Mesangial cell (primary cell): ENCODE results near the gene GIT2. TPM values are rescaled to one million over a fixed set of nuclear protein-coding genes. Genes with fewer than 3 reads are reported as not detected.

Experiments
- total RNA-seq: library from RNA; depleted of rRNA; stranded (reverse); fragments of >200 nt; gene quantifications from 2 replicates; pipeline ENCODE4 v1.2.3, GENCODE V29; 2015

Gene GIT2, protein sequence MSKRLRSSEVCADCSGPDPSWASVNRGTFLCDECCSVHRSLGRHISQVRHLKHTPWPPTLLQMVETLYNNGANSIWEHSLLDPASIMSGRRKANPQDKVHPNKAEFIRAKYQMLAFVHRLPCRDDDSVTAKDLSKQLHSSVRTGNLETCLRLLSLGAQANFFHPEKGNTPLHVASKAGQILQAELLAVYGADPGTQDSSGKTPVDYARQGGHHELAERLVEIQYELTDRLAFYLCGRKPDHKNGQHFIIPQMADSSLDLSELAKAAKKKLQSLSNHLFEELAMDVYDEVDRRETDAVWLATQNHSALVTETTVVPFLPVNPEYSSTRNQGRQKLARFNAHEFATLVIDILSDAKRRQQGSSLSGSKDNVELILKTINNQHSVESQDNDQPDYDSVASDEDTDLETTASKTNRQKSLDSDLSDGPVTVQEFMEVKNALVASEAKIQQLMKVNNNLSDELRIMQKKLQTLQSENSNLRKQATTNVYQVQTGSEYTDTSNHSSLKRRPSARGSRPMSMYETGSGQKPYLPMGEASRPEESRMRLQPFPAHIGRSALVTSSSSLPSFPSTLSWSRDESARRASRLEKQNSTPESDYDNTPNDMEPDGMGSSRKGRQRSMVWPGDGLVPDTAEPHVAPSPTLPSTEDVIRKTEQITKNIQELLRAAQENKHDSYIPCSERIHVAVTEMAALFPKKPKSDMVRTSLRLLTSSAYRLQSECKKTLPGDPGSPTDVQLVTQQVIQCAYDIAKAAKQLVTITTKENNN
- total RNA-seq = 24.0 and 24.8 TPM in 2 replicates

DNA sequence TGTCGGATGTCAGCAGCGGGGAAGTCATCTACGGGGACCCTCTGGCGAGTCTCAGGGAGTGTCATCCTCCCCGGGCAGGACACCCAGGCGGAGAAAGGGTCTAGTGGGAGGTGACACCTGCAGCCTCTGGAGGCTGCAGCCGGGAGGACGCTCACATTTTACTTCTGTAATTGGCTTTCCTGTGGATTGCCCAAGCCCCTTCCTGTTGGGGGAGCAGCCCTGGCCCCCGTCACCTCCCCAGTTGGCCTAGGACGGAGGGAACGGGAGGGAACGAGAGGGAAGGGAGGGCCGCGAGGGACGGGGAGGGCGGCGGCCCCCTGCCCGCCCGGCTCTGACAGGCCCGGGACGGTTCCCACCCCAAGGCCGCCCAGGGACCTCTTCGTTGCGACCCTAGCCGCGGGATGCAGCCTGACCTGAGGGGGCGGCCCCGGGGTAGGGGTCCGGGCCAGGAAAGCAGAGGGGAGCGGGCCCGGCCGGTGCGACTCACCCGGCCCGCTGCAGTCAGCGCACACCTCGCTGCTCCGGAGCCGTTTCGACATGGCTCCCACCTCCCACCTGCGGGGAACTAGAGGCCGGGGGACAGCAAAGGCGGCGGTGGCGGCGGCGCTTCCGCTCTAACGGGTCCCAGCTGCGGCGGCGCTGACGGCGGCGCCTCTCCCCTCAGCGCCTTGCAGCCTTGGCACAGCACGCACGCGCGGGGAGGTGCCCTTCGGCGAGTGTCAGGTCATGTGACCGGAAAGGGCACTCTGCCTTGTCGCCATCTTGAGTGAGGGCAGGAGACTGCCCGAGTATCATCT lies at the start of gene GIT2:
GIT2 (minus strand) TSS at position 683 of the 797 bp plus-strand sequence; CDS start at position 539, 144 bp downstream.

DNA sequence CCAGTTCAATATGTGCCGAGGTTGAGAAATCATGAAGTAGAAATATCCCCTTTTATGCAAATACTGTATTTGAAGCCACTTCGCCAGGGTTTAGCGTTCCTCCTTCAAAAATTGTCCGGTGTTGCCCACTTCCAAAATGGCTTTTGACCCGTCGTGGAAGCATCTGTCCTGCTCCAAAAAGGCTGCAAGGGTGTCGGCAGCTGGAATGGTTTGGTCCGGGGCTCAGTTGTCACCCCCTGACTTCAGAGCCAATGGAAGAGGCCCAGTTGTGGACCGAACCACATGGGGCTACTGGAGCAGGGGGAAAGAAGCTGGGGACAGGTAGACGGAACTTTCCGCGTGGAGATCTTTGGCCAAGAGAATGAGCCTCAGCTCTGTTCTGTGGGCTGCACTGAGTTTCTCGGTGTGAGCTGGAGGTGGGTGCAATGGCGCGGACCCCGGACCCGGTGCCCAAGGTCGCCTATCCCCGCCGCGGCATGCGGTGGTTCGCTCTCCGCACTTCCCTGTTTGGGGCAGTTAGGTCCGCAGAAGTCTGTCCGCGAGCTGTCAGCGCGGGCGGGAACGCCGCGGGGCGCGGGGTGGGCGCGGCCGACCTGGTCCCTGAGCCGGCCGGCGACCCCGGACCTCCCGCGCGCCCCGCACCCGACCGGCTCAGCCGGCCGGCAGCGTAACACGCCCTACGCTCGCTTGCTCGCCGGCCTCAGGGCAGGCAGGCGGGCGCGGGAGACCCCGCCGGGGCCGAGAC lies 2.9 kb upstream of the GIT2 start, which contains the start of gene ANKRD13A:
ANKRD13A (plus strand) TSS at position 527 of the 745 bp plus-strand sequence. CDS start 259 bp downstream, outside the sequence.

DNA sequence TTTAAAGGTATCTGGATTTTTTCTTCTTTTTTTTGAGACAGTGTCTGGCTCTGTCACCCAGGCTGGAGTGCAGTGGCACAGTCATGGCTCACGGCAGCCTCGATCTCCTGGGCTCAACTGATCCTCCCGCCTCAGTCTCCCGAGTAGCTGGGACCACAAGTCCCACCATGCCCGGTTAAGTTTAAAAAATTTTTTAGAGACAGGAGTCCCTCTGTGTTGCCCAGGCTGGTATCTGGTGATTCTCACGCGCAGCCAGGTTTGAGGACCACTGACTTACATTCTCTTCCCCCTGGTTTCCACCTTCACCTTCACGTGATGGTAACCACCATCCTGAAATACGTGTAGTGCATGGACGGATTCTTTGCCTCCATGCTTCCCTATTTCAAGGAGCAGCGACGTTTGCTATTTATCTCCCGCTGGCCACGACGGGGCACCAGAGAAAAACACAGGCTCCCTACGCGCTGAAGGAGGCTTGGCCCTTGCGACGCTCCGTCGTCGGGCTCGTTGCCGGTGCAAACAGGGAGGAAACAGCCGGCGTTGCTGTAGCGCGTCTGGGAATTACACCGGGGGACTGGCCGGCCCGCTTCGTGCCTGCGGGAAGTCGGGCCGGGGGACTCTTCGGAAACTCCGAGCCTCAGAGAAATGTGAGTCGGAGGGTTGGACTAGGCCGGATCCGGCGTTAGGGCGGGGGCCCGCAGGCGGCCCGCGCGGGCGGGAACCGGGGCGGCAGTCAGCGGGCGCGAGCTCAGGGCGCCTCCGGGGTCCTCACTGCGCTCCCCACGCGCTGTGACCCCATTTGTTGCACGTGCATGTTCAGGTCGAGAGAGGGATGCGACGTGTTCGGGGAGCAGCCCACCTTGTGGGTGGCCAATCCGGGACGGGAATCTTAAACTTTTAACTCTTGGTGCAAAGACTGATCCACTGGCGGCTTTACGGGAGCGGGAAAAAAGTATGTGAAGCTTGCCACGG lies 96.1 kb downstream of the GIT2 start, which contains the start of gene TCHP:
TCHP (plus strand) TSS at position 492 of the 969 bp plus-strand sequence. CDS start 2,753 bp downstream, outside the sequence.

DNA sequence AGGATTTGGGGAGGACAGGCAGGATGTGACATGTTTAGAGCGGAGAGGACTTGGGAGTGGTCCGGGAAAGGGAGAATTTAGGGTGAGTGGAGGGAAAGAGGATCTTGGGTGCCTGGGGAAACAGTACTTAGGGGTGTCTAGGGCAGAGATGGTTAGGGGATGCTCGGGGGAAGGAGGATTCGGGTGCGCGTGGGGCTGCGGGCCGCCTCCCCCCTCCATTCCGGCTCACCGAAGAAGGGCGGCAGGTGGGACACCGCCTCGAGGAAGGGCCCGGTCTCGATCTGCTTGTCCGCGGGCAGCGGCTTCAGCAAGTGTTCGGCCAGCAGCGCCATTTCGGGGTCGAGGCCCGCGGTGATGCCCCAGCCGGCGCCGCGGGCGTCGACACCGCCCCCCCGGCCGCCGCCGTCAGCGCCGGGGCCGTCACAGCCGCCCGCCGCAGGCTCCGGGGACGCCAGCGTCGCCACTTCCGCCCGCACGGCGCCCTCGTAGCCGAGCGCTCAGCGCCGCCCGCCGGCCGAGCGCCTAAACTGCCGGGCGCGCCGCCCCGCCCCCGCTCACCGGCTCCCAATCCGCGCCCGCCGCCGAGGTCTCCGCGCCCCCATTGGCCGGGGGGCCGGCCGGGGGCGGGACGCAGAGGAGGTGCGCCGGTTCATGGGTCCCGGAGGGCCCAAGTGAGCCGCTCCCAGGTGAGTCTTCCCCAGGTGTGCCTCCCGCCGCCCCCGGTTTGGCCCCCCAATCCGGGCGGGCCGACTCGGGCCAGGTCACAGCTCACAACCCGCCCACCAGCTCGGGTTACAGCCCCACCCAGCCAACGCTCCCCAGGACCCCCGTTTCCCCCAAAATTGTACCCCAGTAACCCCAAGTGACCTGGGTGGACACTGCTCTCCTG lies 115.9 kb downstream of the GIT2 start, which contains the start of gene GLTP:
GLTP (minus strand) TSS at position 499 of the 889 bp plus-strand sequence; CDS start at position 332, 167 bp downstream.

Other genes with a start within 250 kb of the GIT2 start
- 1.8 and 4.1 TPM in 2 replicates for gene TRPV4, start 163.0 kb downstream of the GIT2 start, total RNA-seq
- gene GLTP, start 115.8 kb downstream of the GIT2 start, total RNA-seq = 22.7 and 29.3 TPM in 2 replicates
- 5.7 and 16.0 TPM in 2 replicates for gene TCHP, start 96.1 kb downstream of the GIT2 start, total RNA-seq
- gene ANKRD13A, start 3.1 kb upstream of the GIT2 start, total RNA-seq = 64.7 and 95.5 TPM in 2 replicates
- gene C12orf76, start 52.2 kb upstream of the GIT2 start, total RNA-seq = 7.0 and 18.0 TPM in 2 replicates
- gene IFT81, start 128.0 kb upstream of the GIT2 start, total RNA-seq = 3.7 and 4.4 TPM in 2 replicates